ENCODE data around the gene ADAMTS15.

The ADAMTS15 gene

GRCh38 chr11:130454491-130455252 is 6.2 kb downstream of the ADAMTS15 start:
- DNase-seq = no peak

DNA sequence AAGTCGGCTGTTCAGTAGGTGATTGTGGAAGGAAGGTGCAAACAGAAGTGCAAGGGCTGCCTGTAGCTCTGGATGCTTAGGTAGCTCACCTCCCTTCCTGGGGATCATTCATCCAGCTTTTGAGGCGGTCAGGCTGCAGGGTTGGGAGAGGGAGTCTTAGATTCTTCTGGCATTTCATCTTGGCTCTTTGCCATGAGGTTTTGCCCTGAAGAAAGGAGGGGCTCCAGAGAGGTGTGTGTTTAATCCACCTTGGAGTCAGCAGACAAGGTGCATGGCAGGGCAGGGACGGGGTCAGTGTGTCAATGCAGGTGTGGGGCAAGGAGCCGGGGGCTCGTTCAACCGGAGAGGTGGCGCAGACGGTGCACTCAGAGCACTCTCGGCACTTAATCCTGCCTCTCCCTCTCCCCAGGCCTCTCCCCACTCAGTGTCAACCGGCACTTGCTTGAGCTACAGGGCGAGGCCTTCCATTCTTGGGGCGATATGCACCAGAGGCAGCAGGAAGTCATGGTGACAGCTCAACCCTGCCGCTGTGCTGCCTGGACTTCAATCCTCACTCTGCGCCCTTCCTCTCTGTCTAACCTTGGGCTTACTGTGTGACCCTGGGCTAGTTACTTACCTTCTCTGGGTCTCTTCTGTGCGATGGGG is 7.2 kb downstream of the ADAMTS15 start:
- no peak for DNase-seq
- no peak for TF ChIP-seq POLR2A (IDR thresholded peaks at IDR 0.05; ENCODE audit: low read length)
- TF ChIP-seq GATA1 (IDR thresholded peaks at IDR 0.05; ENCODE audit: low read depth, low read length) = no peak

More at GRCh38 chr11:130454491-130455252, 6.2 kb downstream of the ADAMTS15 start:
- TF ChIP-seq POLR2A (IDR thresholded peaks at IDR 0.05; ENCODE audit: low read length) (no peak), GATA1 (IDR thresholded peaks at IDR 0.05; ENCODE audit: low read depth, low read length) (no peak)

DNA sequence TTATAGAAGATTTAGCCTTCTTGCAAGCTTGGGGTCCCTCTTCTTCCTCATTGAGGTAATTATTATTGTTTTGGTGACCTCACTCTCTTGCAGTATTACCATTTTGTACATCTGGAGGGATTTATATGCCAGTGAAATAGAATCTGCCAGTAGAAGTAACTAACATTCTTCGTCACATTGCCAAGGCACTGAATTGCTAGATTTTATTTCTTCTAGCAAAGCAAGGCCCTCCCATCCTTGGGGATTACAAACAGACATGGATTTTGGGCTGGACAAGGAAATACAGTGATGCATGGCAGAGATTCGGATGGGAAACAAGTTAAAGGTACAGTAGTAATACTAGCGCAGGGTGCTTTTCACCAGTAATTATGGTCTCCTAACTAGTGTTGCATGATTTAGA is 7.8 kb downstream of the ADAMTS15 start:
- no peak for DNase-seq
- no peak for TF ChIP-seq POLR2A (IDR thresholded peaks at IDR 0.05; ENCODE audit: low read length)

DNA sequence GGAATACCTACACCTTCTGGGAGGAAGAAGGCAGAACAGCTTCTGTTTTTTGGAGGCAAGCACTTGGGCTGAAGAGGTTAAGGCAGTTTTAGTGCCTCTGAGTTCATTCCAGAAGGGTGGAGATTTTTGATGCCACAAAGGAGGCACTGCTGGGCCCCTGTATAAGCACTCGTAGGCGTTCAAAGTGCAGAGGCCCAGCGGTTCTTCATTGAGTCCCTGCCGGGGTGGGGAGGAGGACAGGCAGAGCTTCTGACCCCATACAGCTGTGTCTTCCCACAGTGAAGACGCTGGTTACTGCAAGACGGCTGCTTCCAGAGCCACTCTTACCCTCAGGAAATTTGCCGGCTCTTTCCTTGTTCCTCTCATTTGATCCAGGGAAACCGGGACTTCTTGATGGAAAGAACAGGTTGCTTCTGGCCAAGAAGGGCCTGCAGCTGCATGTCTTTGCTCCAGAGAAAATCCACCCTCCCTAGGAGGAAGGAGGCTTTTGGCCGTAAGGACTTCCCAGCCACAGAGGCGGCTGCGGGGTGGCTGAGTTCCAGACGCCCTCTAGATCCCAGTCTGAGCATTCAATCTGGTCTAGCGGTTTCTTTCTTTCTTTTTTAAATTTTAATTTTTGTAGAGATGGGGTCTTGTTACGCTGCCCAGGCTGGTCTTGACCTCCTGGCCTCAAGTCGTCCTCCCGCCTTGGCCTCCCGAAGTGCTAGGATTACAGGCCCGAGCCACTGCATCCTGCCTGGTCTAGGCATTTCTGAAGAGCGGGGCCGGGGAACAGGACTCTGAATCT is 9.4 kb downstream of the ADAMTS15 start:
- TF ChIP-seq POLR2A (IDR thresholded peaks at IDR 0.05; ENCODE audit: low read length) (no peak), GATA1 (IDR thresholded peaks at IDR 0.05; ENCODE audit: low read depth, low read length) (no peak)
- no peak for DNase-seq

DNA sequence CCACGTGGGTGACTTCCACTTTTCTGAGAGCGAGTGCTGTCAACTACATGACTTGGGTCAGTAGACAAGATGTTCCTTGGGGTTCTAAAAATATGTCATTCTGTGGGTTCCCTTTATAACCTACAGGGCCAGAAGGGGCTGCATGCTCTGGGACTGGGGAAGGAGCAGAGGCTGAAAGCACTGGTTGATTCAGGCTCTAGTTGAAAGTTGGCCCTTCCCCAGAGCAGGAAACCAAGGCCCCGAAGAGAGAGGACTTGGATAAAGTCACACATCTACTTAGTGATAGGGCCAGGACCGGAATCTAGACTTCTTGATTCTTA is 9.9 kb downstream of the ADAMTS15 start:
- no peak for DNase-seq
- TF ChIP-seq POLR2A (IDR thresholded peaks at IDR 0.05; ENCODE audit: low read length) (no peak), GATA1 (IDR thresholded peaks at IDR 0.05; ENCODE audit: low read depth, low read length) (no peak)

DNA sequence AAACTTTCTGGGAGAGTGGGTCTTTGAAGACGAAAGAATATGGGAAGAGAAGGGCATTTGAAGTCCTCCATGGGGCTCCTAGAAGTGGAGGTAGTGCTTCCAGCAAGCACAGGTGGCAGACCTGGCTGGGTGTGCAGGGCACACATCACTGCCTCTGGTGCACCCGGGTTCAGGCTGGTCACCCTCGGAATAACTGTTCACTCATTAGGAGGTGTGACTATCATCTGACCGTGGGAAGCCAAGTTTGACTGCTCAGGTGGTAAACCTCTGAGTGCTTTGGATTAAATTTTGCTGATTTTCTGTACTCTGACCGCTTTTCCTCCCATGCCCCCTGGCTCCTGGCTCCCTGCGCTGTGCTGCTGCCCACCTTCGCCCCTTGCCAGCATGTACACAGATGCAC is 11.1 kb downstream of the ADAMTS15 start:
- no peak for DNase-seq
- no peak for TF ChIP-seq POLR2A (IDR thresholded peaks at IDR 0.05; ENCODE audit: low read length)

DNA sequence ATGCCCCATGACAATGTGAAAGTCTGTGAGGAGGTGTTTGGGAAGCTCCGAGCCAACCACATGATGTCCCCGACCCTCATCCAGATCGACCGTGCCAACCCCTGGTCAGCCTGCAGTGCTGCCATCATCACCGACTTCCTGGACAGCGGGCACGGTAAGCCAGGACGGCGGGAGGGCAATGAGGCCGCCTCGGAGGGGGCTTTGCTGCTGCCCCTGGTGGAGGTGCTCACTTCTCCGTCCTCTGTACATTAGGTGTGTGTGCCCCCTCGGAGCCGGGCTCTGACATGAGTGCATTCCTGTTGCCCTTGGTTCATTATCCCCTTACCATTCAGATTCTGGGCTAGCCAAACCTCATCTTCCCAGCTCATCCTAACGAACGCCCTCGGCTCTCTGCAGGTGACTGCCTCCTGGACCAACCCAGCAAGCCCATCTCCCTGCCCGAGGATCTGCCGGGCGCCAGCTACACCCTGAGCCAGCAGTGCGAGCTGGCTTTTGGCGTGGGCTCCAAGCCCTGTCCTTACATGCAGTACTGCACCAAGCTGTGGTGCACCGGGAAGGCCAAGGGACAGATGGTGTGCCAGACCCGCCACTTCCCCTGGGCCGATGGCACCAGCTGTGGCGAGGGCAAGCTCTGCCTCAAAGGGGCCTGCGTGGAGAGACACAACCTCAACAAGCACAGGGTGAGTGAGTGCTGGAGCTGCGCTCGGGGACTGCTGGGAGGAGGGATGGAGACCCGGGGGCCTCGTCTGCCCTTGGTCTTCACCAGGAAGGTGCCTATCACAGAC is 13.8 kb downstream of the ADAMTS15 start:
- TF ChIP-seq POLR2A (IDR thresholded peaks at IDR 0.05; ENCODE audit: low read length) (no peak), GATA1 (IDR thresholded peaks at IDR 0.05; ENCODE audit: low read depth, low read length) (no peak)
- DNase-seq = no peak

- TF ChIP-seq GATA1 (IDR thresholded peaks at IDR 0.05; ENCODE audit: low read depth, low read length) (no peak), POLR2A (IDR thresholded peaks at IDR 0.05; ENCODE audit: low read length) (no peak)
- DNase-seq = no peak
Measured at GRCh38 chr11:130462931-130463330, 14.5 kb downstream of the ADAMTS15 start.

GRCh38 chr11:130464291-130464812 is 15.9 kb downstream of the ADAMTS15 start:
- DNase-seq = no peak
- TF ChIP-seq GATA1 (IDR thresholded peaks at IDR 0.05; ENCODE audit: low read depth, low read length) = no peak
- TF ChIP-seq POLR2A (IDR thresholded peaks at IDR 0.05; ENCODE audit: low read length) = no peak

GRCh38 chr11:130465263-130465662 is 16.8 kb downstream of the ADAMTS15 start:
- TF ChIP-seq POLR2A (IDR thresholded peaks at IDR 0.05; ENCODE audit: low read length) (no peak), GATA1 (IDR thresholded peaks at IDR 0.05; ENCODE audit: low read depth, low read length) (no peak)
- DNase-seq = no peak

GRCh38 chr11:130467116-130467900 is 18.9 kb downstream of the ADAMTS15 start:
- no peak for DNase-seq
- TF ChIP-seq GATA1 (IDR thresholded peaks at IDR 0.05; ENCODE audit: low read depth, low read length) (no peak), POLR2A (IDR thresholded peaks at IDR 0.05; ENCODE audit: low read length) (no peak)

GRCh38 chr11:130469181-130469580 is 20.7 kb downstream of the ADAMTS15 start:
- DNase-seq = no peak
- no peak for TF ChIP-seq GATA1 (IDR thresholded peaks at IDR 0.05; ENCODE audit: low read depth, low read length)
- TF ChIP-seq POLR2A (IDR thresholded peaks at IDR 0.05; ENCODE audit: low read length) = no peak
